Mucosa of gallbladder (tissue), 1 donor: ENCODE data around the gene PTGR2. TPM values are rescaled to one million over a fixed set of nuclear protein-coding genes. Genes with fewer than 3 reads are reported as not detected.
"Not testable (repeated sequence)": the region's sequence is repeated elsewhere in the genome, so short reads cannot be mapped to it uniquely, and the experiment has no call there.

ENCODE experiments used
- DNase-seq: peaks from one replicate; pipeline ENCODE4 v3.0.0-alpha.2; 2020; ENCODE audit warnings: low spot score
- total RNA-seq: library from RNA; stranded (reverse); gene quantifications from one replicate; pipeline ENCODE4 v1.2.1, GENCODE V29; 2021
- donor health status: DM: no; HTN: no; CAD: no.

Gene PTGR2
- total RNA-seq, 1 donor from 2014 or later: 13.4 TPM

GRCh38 chr14:73833034-73833433, 18.6 kb upstream of the PTGR2 start:
- DNase-seq: no peak

GRCh38 chr14:73833530-73834260, 17.9 kb upstream of the PTGR2 start:
- peak; percentile 28 for DNase-seq

GRCh38 chr14:73834261-73834625, 17.4 kb upstream of the PTGR2 start:
- no peak for DNase-seq

GRCh38 chr14:73838293-73839034, 13.2 kb upstream of the PTGR2 start:
- not testable (repeated sequence) for DNase-seq

- no peak for DNase-seq
Observed at GRCh38 chr14:73842201-73842600, 9.4 kb upstream of the PTGR2 start.

GRCh38 chr14:73842851-73843250, 8.8 kb upstream of the PTGR2 start:
- no peak for DNase-seq

- DNase-seq: no peak
Observed at GRCh38 chr14:73843296-73843695, 8.3 kb upstream of the PTGR2 start.

- DNase-seq: no peak
Observed at GRCh38 chr14:73846947-73847346, 4.7 kb upstream of the PTGR2 start.

GRCh38 chr14:73851000-73851399, 631 bp upstream of the PTGR2 start:
- no peak for DNase-seq

GRCh38 chr14:73859145-73859544, 7.5 kb downstream of the PTGR2 start:
- DNase-seq: no peak

GRCh38 chr14:73861073-73861472, 9.4 kb downstream of the PTGR2 start:
- DNase-seq: no peak

- no peak for DNase-seq
Observed at GRCh38 chr14:73862480-73862879, 10.8 kb downstream of the PTGR2 start.

GRCh38 chr14:73863209-73863608, 11.6 kb downstream of the PTGR2 start:
- DNase-seq: no peak

GRCh38 chr14:73865534-73866113, 14.0 kb downstream of the PTGR2 start:
- no peak for DNase-seq

- not testable (repeated sequence) for DNase-seq
Observed at GRCh38 chr14:73869754-73870153, 18.1 kb downstream of the PTGR2 start.

GRCh38 chr14:73870525-73871235, 19.0 kb downstream of the PTGR2 start:
- DNase-seq: no peak

GRCh38 chr14:73873660-73874059, 22.0 kb downstream of the PTGR2 start:
- DNase-seq: no peak

- DNase-seq: no peak
Observed at GRCh38 chr14:73877790-73878189, 26.2 kb downstream of the PTGR2 start.

- DNase-seq: no peak
Observed at GRCh38 chr14:73878436-73878835, 26.8 kb downstream of the PTGR2 start.

GRCh38 chr14:73879027-73879426, 27.4 kb downstream of the PTGR2 start:
- no peak for DNase-seq

- no peak for DNase-seq
Observed at GRCh38 chr14:73884438-73885190, 33.0 kb downstream of the PTGR2 start.
